Astrocyte (in vitro differentiated cells and primary cell): ENCODE results near the gene CCL11.

Source experiments
- CTCF ChIP-seq: IDR thresholded peaks from 2 replicates; pipeline ENCODE4 v1.5.1; 2011; ENCODE audit warnings: low read depth, mild to moderate bottlenecking, inconsistent platforms, low read length, moderate library complexity; ENCODE audit not compliant: insufficient read depth
- EZH2 ChIP-seq: IDR thresholded peaks from 2 replicates; pipeline ENCODE4 v1.6.1; 2012; ENCODE audit warnings: mild to moderate bottlenecking, low read length, inconsistent platforms; ENCODE audit not compliant: insufficient read depth

GRCh38 chr17:34251186-34251585, 34.4 kb upstream of the CCL11 start:
- TF ChIP-seq CTCF (no peak), EZH2 (no peak)
